IPS DF 19.7 (cell line): ENCODE results near the gene ADGRV1.

Source experiments
- DNase-seq: peaks from one replicate; pipeline ENCODE4 v3.0.0-alpha.2; 2013; ENCODE audit warnings: low read depth, low spot score

ADGRV1 gene

GRCh38 chr5:91133183-91133582 is 574.6 kb downstream of the ADGRV1 start:
- no peak for DNase-seq

- DNase-seq: no peak
Measured at GRCh38 chr5:91135475-91136248, 577.1 kb downstream of the ADGRV1 start.

DNA sequence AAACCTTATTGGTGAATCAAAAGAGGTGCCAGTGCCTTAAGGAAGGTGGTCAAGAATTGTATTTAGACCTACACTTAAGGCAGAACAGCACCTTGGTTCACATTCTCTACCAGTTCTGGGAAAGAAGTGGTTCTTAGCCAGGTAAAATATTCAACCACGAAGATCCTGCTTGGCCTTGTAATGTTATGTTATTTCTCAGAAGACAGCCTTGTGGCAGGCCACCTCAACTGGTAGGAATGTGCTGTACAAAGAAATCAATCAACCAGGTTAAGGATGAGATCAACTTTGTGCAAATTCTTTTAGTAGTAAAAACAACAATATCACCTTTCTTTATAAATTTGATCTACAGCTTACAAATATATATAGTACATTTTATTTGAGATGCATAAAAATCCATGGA is 577.7 kb downstream of the ADGRV1 start:
- no peak for DNase-seq

- DNase-seq: no peak
Measured at GRCh38 chr5:91137647-91138046, 579.0 kb downstream of the ADGRV1 start.

GRCh38 chr5:91139572-91140200 is 581.1 kb downstream of the ADGRV1 start:
- no peak for DNase-seq

DNA sequence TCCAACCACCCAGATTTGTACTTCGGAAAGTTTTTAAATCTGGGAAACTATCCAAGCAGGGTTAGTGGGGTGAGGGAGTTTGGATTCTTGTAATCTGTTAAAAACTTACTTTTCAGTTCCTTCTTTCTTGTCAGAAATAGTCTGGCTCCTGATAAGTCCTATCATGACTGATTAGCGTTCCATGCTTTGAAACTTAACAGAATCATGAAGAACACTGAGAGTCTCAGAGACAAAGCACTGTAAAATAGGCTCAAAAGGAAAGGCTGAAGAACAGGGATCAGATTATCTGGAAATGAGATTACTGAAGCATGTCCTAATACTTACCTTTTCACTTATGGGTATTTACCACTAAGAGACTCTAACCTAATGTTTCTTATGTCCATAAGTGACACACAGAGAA is 582.1 kb downstream of the ADGRV1 start:
- no peak for DNase-seq

DNA sequence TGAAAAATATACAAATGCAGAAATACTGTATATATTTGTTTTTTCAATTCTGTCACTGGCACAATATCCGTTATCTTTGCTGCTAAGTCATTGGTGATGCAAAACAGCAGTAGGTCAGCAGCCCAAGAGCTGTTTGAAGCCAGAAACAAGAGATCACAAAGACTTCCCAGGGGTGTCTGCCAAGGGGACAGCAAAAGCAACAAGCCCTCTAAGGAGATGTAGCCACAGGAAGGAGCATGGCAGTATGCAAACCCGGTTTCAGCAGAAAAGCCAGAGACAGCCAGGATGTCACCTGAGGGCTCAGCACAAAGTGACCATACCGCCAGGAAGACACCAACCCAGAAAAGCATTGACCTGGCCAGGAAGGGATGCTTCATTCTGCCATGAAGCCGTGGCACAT is 583.0 kb downstream of the ADGRV1 start:
- DNase-seq: no peak

- no peak for DNase-seq
Measured at GRCh38 chr5:91142386-91142785, 583.8 kb downstream of the ADGRV1 start.

- no peak for DNase-seq
Measured at GRCh38 chr5:91142819-91143218, 584.2 kb downstream of the ADGRV1 start.

GRCh38 chr5:91143840-91144239 is 585.2 kb downstream of the ADGRV1 start:
- DNase-seq: no peak

DNA sequence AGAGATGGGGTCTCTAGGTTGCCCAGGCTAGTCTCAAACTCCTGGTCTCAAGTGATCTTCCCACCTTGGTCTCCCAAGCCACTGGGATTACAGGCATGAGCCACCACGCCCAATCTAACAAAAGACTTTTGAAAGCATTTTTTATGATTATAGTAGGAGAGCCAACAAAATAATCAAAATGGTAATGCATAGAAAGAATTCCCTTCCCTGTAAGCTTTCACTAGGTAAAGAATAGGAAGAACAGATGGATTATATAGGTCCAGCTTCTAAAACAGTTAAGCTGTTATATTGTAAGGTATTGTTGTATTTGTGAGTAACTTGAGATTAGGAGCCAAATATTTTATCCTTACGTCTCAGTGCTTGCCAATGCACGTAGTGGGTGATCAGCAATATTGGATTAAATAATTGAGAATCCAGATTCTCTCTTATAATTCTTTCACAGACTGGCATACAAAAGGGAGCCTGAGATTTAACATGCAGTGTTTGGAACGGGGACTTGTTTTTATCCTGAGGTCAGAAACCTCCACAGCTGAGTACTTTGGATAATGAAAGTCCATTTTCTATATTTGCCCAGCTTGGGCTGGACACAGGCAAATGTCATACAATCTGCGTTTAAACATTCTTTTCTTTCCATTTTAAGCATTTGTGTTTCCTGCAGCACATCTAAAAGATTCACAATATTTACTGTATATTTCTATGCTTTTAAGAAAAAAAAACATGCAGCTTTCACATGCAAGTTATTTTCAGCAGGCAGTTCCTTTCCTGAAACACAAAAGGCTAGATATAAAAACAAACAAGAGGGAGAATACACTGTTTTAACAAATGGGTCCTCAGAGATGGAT is 586.1 kb downstream of the ADGRV1 start:
- no peak for DNase-seq

DNA sequence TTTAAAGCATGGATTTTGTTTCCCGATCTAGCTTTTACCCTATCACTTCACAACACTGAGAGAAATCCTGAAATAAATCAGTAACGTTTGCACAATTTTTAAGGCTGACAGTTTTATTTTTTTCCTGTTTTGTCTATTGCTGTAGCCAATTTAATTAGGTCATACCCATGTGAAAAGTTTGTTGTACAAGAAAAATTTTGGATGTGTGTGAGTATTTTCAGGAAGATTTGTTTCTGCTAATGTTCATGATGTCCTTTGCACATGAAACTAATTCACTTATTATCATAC is 586.7 kb downstream of the ADGRV1 start:
- no peak for DNase-seq

DNA sequence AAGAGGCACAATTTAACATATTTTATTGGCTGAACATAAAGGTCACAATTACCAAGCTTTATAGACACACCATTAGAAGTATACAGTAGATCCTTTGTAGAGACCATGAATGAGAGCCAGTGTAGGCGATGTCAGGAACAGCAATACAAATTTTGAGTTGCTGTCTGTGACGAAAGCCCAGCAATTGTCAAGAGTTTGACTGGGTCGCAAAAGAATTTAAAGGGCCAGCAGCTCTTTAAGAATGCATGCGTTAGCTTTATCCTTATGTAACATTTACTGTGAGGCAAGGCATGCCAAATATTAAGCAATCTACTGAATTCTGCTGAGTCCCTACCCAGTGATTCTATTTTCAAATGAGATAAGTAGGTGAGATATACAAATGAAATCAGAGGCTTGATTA is 587.6 kb downstream of the ADGRV1 start:
- DNase-seq: no peak

GRCh38 chr5:91146905-91147600 is 588.5 kb downstream of the ADGRV1 start:
- no peak for DNase-seq

GRCh38 chr5:91150234-91150633 is 591.6 kb downstream of the ADGRV1 start:
- DNase-seq: no peak

DNA sequence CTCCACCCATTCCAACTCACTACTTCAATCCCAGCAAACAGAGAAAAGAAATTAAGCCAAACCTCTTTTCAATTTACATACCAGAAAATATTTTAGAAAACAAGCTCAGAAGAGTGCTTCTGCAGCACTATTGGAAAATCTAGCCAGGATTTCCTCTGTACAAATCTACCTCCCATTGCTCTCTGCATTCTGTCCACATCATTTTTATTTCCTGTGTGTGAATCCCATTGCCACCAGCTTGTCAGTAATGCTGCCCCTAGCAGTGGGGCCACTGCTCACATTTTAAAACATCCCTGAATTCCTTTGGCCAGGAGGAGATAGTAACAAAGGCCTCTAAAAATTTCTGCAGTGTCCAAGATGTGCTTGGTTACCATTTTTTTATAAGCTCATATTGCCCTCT is 592.0 kb downstream of the ADGRV1 start:
- no peak for DNase-seq

- DNase-seq: no peak
Measured at GRCh38 chr5:91151947-91152346, 593.4 kb downstream of the ADGRV1 start.

- DNase-seq: no peak
Measured at GRCh38 chr5:91154338-91154737, 595.7 kb downstream of the ADGRV1 start.

DNA sequence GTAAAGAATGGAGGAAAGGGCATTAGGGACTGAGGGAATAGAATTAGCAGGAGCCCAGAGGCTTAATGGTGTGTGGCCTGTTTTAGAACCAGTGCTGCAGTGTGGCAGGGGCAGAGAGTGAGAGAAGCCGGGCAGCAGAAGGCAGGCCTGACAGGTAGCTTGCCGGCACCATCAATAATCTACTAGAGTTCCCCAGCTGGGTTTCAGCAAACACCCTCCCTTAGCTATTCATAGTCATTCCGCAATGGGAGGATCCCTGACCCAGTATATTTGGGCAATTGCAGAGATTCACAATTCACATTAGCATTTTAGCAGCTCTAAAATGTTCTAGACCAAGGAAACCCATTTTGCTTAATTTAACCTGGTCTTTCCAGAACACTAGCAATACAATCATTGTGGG is 596.7 kb downstream of the ADGRV1 start:
- no peak for DNase-seq

DNA sequence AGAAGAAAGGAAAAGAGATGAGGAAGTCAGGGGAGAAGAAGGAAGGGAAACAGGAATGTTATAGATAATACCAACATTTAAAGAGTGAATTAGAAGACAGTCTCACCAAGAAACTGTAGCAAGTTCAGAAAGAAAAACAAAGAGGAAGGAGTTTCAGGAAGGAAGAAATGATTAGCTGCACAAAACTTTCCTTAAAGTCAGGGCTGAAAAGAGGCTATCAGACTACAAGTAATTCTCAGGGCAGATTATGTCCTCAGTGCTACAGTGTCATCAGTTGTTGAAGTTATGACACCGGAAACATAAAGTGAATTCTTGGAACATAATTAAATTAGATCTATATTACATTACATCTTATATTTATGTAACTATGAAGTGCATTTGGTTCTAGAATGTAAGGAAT is 597.6 kb downstream of the ADGRV1 start:
- DNase-seq: no peak

DNA sequence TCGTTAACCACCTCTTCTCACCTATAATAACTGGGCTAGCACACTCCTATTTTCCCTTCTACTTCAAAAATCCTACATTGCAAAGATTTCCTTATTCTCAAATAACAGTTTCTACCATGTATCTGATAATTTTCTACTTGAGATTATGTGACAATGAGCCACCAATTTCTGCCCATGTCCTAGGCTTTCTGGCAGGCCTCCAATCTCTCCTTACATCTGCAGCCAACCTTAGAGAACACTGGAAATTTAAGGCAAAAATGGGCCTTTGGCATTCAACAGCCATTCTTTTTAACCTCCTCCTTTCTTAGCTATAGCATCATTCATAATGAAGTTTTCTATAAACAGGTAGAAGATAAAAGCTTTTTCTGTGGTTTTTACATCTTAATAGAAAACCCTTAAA is 599.4 kb downstream of the ADGRV1 start:
- DNase-seq: no peak

DNA sequence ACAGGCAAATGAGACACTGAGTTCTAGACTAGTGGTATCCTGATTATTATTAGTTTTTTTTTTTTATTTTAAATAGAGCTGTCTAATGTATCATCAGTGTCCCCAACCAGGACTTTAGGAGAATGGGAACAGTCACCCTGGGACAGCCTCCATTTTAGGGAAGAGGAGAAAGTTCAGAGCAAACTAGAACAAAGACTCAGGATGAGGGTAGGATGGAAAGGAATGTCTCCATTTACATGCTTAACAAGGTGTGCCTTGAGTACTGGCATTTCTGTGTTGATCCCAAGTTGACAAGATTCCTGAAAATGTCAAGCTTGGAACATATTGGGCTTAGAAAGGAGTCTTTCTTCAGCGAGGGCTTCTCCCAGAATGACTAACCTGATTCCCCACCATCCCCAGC is 601.0 kb downstream of the ADGRV1 start:
- peak; percentile 17 for DNase-seq
